DOHH2 (cell line): ENCODE data around the gene HSD3B2.

ENCODE experiments used
- H3F3A ChIP-seq: fragments of 200-600 bp; sonication (generic), shearing (Covaris generic); 2 replicates; pipeline ENCODE4 v1.6.0; 2016; ENCODE audit warnings: antibody characterized with exemption, mild to moderate bottlenecking; ENCODE audit not compliant: control insufficient read depth, insufficient read depth
- H3K27ac ChIP-seq: fragments of 200-600 bp; sonication (generic); 2 replicates; pipeline ENCODE4 v1.5.1; 2014; ENCODE audit warnings: low read depth, mild to moderate bottlenecking, low read length, moderate library complexity
- H3K27me3 ChIP-seq: fragments of 200-600 bp; sonication (generic); 2 replicates; pipeline ENCODE4 v1.6.1; 2014; ENCODE audit warnings: mild to moderate bottlenecking, low read length, mixed read lengths; ENCODE audit not compliant: control insufficient read depth
- H3K36me3 ChIP-seq: fragments of 200-600 bp; sonication (generic); 2 replicates; pipeline ENCODE4 v1.6.1; 2014; ENCODE audit warnings: mild to moderate bottlenecking, low read length, moderate library complexity, mixed read lengths; ENCODE audit not compliant: control insufficient read depth
- H3K4me1 ChIP-seq: fragments of 200-600 bp; sonication (generic); 2 replicates; pipeline ENCODE4 v1.6.1; 2014; ENCODE audit warnings: mild to moderate bottlenecking, low read length, mixed read lengths; ENCODE audit not compliant: control insufficient read depth
- H3K4me2 ChIP-seq: fragments of 200-600 bp; sonication (generic); 2 replicates; pipeline ENCODE4 v1.6.0; 2014; ENCODE audit warnings: mild to moderate bottlenecking, low read length, moderate library complexity
- H3K4me3 ChIP-seq: fragments of 200-600 bp; sonication (generic); 2 replicates; pipeline ENCODE4 v1.5.1; 2014; ENCODE audit warnings: mild to moderate bottlenecking, low read length, mixed read lengths
- H3K79me2 ChIP-seq: fragments of 200-600 bp; sonication (generic); 2 replicates; pipeline ENCODE4 v1.6.1; 2014; ENCODE audit warnings: mild to moderate bottlenecking, low read length, mixed read lengths; ENCODE audit not compliant: control insufficient read depth
- H3K9me2 ChIP-seq: fragments of 200-600 bp; sonication (generic); replicated peaks from 2 replicates; pipeline ENCODE4 v1.6.1; 2014; ENCODE audit warnings: mild to moderate bottlenecking, low read length, mixed read lengths; ENCODE audit not compliant: control insufficient read depth
- H3K9me3 ChIP-seq: fragments of 200-600 bp; sonication (generic); 2 replicates; pipeline ENCODE4 v1.6.1; 2014; ENCODE audit warnings: antibody characterized with exemption, low read length, mixed read lengths; ENCODE audit not compliant: control insufficient read depth, insufficient read depth
- H4K20me1 ChIP-seq: fragments of 200-600 bp; sonication (generic); 2 replicates; pipeline ENCODE4 v1.6.0; 2014; ENCODE audit warnings: low read depth, mild to moderate bottlenecking, antibody characterized with exemption, low read length, moderate library complexity; ENCODE audit not compliant: control insufficient read depth, insufficient read depth
- CTCF ChIP-seq: fragments of 200-600 bp; sonication (generic); IDR thresholded peaks from one replicate; pipeline ENCODE4 v1.5.1; 2014; ENCODE audit warnings: antibody characterized with exemption, mild to moderate bottlenecking, low read depth, low read length; ENCODE audit not compliant: poor library complexity, severe bottlenecking
- EZH2phosphoT487 ChIP-seq: fragments of 200-600 bp; sonication (generic); IDR thresholded peaks from 2 replicates; pipeline ENCODE4 v1.6.1; 2017; ENCODE audit warnings: borderline replicate concordance, mild to moderate bottlenecking, antibody characterized with exemption, low read length, moderate library complexity, mixed read lengths

HSD3B2 gene

GRCh38 chr1:119470958-119471357 is 56.0 kb downstream of the HSD3B2 start:
- Histone ChIP-seq H3K4me1 (no peaks in the 10 kb centered on the region), H3K27ac (no peak overlapping the region), H3K79me2 (no peaks in the 10 kb centered on the region), H3K27me3 (no peaks in the 10 kb centered on the region), H3K36me3 (no peaks in the 10 kb centered on the region), H4K20me1 (no peaks in the 10 kb centered on the region), H3K9me2 (no peaks in the 10 kb centered on the region), H3F3A (no peaks in the 10 kb centered on the region), H3K4me2 (no peak overlapping the region), H3K9me3 (no peaks in the 10 kb centered on the region), H3K4me3 (no peak overlapping the region)
- TF ChIP-seq CTCF (no peak), EZH2phosphoT487 (no peak)

- no peak overlapping the region for H3K4me2 ChIP-seq
Measured at GRCh38 chr1:119471566-119471965, 56.6 kb downstream of the HSD3B2 start.

GRCh38 chr1:119472080-119472818 is 57.3 kb downstream of the HSD3B2 start:
- no peak for TF ChIP-seq EZH2phosphoT487
- Histone ChIP-seq H3K4me1 (no peaks in the 10 kb centered on the region), H3K27ac (no peak overlapping the region), H3K79me2 (no peaks in the 10 kb centered on the region), H3K36me3 (no peaks in the 10 kb centered on the region), H3K4me2 (no peak overlapping the region), H3K4me3 (no peak overlapping the region), H4K20me1 (no peaks in the 10 kb centered on the region), H3K9me2 (no peaks in the 10 kb centered on the region), H3F3A (no peaks in the 10 kb centered on the region), H3K27me3 (no peaks in the 10 kb centered on the region), H3K9me3 (no peaks in the 10 kb centered on the region)

More at GRCh38 chr1:119471566-119471965, 56.6 kb downstream of the HSD3B2 start:
- Histone ChIP-seq H4K20me1 (no peaks in the 10 kb centered on the region), H3K36me3 (no peaks in the 10 kb centered on the region), H3K4me1 (no peaks in the 10 kb centered on the region), H3K79me2 (no peaks in the 10 kb centered on the region), H3K27me3 (no peaks in the 10 kb centered on the region), H3K4me3 (no peak overlapping the region), H3K9me3 (no peaks in the 10 kb centered on the region), H3F3A (no peaks in the 10 kb centered on the region), H3K27ac (no peak overlapping the region), H3K9me2 (no peaks in the 10 kb centered on the region)
- TF ChIP-seq EZH2phosphoT487 (no peak), CTCF (no peak)
